Smooth muscle cell (in vitro differentiated cells): ENCODE results near the gene OR52N5. TPM values are rescaled to one million over a fixed set of nuclear protein-coding genes. Genes with fewer than 3 reads are reported as not detected.

Source experiments
- DNase-seq: peaks from one replicate; lab custom pipeline; 2025; ENCODE audit not compliant: unreplicated experiment; lab: John Stamatoyannopoulos, UW
- H2AFZ ChIP-seq: fragments of 200-600 bp; sonication (generic); 2 replicates; pipeline ENCODE4 v1.6.0; 2016; ENCODE audit warnings: antibody characterized with exemption, low read depth, mild to moderate bottlenecking
- H3F3A ChIP-seq: fragments of 200-600 bp; sonication (generic); 2 replicates; pipeline ENCODE4 v1.6.0; 2017; ENCODE audit warnings: antibody characterized with exemption, low read depth
- H3K27ac ChIP-seq: fragments of 200-600 bp; sonication (generic); 2 replicates; pipeline ENCODE4 v1.5.1; 2016; ENCODE audit warnings: low read depth, mild to moderate bottlenecking
- H3K27me3 ChIP-seq: fragments of 200-600 bp; sonication (generic); 2 replicates; pipeline ENCODE4 v1.6.1; 2016; ENCODE audit warnings: low read depth, mild to moderate bottlenecking
- H3K36me3 ChIP-seq: fragments of 200-600 bp; sonication (generic); 2 replicates; pipeline ENCODE4 v1.5.1; 2016; ENCODE audit warnings: low read depth
- H3K4me1 ChIP-seq: fragments of 200-600 bp; sonication (generic); 2 replicates; pipeline ENCODE4 v1.5.1; 2016; ENCODE audit warnings: low read depth
- H3K4me2 ChIP-seq: fragments of 200-600 bp; sonication (generic); 2 replicates; pipeline ENCODE4 v1.6.0; 2016; ENCODE audit warnings: mild to moderate bottlenecking
- H3K4me3 ChIP-seq: fragments of 200-600 bp; sonication (generic); 2 replicates; pipeline ENCODE4 v1.5.1; 2016; ENCODE audit warnings: mild to moderate bottlenecking
- H3K79me2 ChIP-seq: fragments of 200-600 bp; sonication (generic); 2 replicates; pipeline ENCODE4 v1.6.0; 2016; ENCODE audit warnings: low read depth, mild to moderate bottlenecking
- H3K9ac ChIP-seq: fragments of 200-600 bp; sonication (generic); 2 replicates; pipeline ENCODE4 v1.6.0; 2016; ENCODE audit warnings: low read depth
- H3K9me3 ChIP-seq: fragments of 200-600 bp; sonication (generic); replicated peaks from 2 replicates; pipeline ENCODE4 v1.5.1; 2016; ENCODE audit warnings: low read depth
- H4K20me1 ChIP-seq: fragments of 200-600 bp; sonication (generic); 2 replicates; pipeline ENCODE4 v1.6.0; 2016; ENCODE audit warnings: low read depth
- WGBS: methylation state at CpG from one replicate; pipeline ENCODE4 v1.1.7; 2016; ENCODE audit warnings: low lambda C conversion rate; 5-methylcytosine and 5-hydroxymethylcytosine counted together
- polyA plus RNA-seq: library from polyadenylated mRNA; unstranded; fragments of >200 nt; fragmentation: Nextera tagmentation; extraction: Ambion mirVana; gene quantifications from 2 replicates; pipeline ENCODE4 v1.2.1, GENCODE V29; 2016
- total RNA-seq: library from RNA; depleted of rRNA; stranded (reverse); fragments of >200 nt; gene quantifications from 2 replicates; pipeline ENCODE4 v1.2.3, GENCODE V29; 2014
- TF ChIP-seq, protein P1 (sequence below): fragments of 200-600 bp; sonication (generic); IDR thresholded peaks from 2 replicates; pipeline ENCODE4 v1.5.1; 2017; ENCODE audit warnings: borderline replicate concordance, mild to moderate bottlenecking, antibody characterized with exemption; ENCODE audit not compliant: insufficient read depth, poor library complexity, severe bottlenecking

OR52N5 gene
- total and polyA plus RNA-seq, 2 experiments from 2014 or later = not detected

DNA sequence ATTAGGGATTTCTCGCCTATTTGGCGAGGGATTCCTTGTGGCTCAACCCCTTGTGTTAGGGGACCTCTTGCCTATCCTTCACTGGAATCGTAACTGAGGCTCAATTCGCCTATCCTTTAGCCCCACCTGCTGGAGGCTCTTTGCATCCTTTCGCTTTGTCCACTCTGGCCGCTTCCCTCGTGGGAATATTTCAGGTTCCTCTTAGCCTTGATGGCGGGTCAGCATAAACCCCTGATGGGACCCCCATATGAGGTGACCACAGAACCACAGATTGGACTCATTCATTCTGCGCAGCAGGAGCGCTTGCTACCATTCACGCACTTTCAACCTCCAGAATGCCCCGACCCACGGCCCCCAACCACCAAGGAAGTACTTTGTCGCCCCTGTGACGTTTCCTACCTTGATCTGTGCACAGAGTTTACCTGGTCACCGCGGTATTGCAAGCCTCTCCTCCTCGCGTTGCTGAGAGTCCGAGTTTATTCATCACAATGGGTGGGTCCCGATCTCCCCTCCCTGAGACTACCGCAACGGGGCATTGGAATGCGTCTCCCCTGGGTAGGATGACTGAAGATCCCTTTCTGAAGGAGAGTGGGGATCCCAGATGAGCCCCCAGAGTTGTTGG is 25.5 kb upstream of the OR52N5 start, which contains the start of gene OR52N2:
TSS of gene OR52N2 (plus strand) at position 425 of the 622 bp plus-strand sequence. CDS start 11,412 bp downstream, outside the sequence.
- TF ChIP-seq, protein P1, sequence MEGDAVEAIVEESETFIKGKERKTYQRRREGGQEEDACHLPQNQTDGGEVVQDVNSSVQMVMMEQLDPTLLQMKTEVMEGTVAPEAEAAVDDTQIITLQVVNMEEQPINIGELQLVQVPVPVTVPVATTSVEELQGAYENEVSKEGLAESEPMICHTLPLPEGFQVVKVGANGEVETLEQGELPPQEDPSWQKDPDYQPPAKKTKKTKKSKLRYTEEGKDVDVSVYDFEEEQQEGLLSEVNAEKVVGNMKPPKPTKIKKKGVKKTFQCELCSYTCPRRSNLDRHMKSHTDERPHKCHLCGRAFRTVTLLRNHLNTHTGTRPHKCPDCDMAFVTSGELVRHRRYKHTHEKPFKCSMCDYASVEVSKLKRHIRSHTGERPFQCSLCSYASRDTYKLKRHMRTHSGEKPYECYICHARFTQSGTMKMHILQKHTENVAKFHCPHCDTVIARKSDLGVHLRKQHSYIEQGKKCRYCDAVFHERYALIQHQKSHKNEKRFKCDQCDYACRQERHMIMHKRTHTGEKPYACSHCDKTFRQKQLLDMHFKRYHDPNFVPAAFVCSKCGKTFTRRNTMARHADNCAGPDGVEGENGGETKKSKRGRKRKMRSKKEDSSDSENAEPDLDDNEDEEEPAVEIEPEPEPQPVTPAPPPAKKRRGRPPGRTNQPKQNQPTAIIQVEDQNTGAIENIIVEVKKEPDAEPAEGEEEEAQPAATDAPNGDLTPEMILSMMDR = peak; percentile 93
- Histone ChIP-seq H2AFZ (peak within 1 kb of the TSS; percentile 96), H3F3A (no peaks in the 10 kb centered on the region), H3K4me1 (no peaks in the 10 kb centered on the region), H4K20me1 (no peaks in the 10 kb centered on the region), H3K4me2 (peak within 1 kb of the TSS; percentile 90), H3K9ac (peak within 1 kb of the TSS; percentile 29), H3K27ac (no peak within 1 kb of the TSS), H3K4me3 (peak within 1 kb of the TSS; percentile 64), H3K36me3 (no peaks in the 10 kb centered on the region), H3K9me3 (no peaks in the 10 kb centered on the region), H3K79me2 (no peaks in the 10 kb centered on the region), H3K27me3 (peaks cover 2% of the 10 kb centered on the region)
- peak; percentile 24 for DNase-seq
- WGBS = 7% methylated on average over 24 of the region's 24 CpGs

DNA sequence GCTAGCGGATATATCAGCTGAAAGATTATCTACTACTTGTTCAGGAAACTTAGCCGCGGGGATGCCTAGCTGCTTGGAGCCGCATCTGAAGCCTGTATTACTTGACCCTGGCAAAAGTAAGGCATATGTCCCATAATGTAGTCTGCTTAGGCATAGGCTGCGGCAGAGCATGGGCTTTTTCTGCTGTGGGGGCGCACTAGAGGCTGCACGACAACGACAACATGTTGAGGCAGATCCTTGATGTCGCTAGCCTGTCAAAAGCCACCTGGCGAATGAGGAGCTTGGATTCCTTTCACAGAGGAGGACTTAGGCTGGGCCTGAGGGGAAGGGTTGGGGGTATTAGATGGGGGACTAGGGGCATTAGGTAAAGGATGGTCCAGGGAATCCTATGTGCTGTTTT is 24.4 kb upstream of the OR52N5 start:
- Histone ChIP-seq H4K20me1 (no peaks in the 10 kb centered on the region), H3K79me2 (no peaks in the 10 kb centered on the region), H3K9ac (no peak overlapping the region), H3K27ac (no peak overlapping the region), H3F3A (no peaks in the 10 kb centered on the region), H3K9me3 (no peaks in the 10 kb centered on the region), H2AFZ (no peak overlapping the region), H3K36me3 (no peaks in the 10 kb centered on the region), H3K4me2 (no peak overlapping the region), H3K4me1 (no peaks in the 10 kb centered on the region), H3K4me3 (no peak overlapping the region), H3K27me3 (peaks cover 3% of the 10 kb centered on the region)
- TF ChIP-seq, protein P1 = no peak
- DNase-seq = no peak
- WGBS = 50% methylated on average over 10 of the region's 10 CpGs

DNA sequence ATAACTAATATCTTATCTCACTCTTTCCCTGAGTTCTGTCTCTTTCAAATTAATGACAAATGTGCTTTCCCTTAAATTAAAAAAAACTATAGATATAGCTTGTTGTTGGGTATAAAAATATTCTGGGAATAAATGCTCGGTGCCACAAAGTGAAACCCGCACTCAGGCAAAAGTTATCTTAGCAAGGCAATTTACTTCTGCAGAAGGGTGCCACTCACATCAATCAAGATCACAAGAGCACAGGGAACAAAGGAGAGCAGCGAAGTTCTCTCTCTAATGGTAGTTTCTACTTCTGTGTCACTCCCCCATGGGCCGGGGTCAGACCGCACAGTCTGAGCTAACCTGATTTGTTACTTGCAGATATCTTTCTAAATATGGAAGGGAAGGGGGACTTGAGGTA is 20.8 kb upstream of the OR52N5 start:
- H3K27me3 ChIP-seq = peaks cover 3% of the 10 kb centered on the region
- no peaks in the 10 kb centered on the region for H3K4me1 ChIP-seq
- no peaks in the 10 kb centered on the region for H3K9me3 ChIP-seq
- no peak overlapping the region for H3K9ac ChIP-seq
- H3K4me3 ChIP-seq = no peak overlapping the region
- TF ChIP-seq, protein P1 = no peak
- no peaks in the 10 kb centered on the region for H3K36me3 ChIP-seq
- WGBS = 82% methylated on average over 5 of the region's 5 CpGs
- DNase-seq = no peak
- no peaks in the 10 kb centered on the region for H3K79me2 ChIP-seq
- no peak overlapping the region for H3K4me2 ChIP-seq
- H2AFZ ChIP-seq = no peak overlapping the region
- no peaks in the 10 kb centered on the region for H4K20me1 ChIP-seq
- H3F3A ChIP-seq = no peaks in the 10 kb centered on the region
- no peak overlapping the region for H3K27ac ChIP-seq

DNA sequence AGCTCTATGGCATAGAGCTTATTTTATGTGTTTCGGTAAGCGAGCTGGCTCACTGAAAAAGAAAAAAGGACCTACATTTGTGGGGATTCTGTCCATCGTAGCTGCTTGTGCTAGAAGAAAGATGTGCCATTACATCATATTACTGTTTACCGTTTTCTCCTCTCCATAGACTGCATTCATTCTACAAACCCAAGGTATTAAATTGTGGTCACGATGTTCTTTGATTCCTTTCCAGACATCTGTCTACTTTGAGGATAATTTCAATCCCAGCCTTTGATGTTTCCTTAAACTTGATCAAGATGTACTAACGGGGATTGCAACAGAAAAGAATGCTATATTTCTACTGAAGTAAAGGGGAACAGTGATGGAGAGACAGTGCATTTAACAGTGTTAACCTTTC is 13.4 kb upstream of the OR52N5 start:
- Histone ChIP-seq H3K9me3 (no peaks in the 10 kb centered on the region), H3F3A (no peaks in the 10 kb centered on the region), H2AFZ (no peak overlapping the region), H3K9ac (no peak overlapping the region), H3K27me3 (no peaks in the 10 kb centered on the region), H3K4me2 (no peak overlapping the region), H4K20me1 (no peaks in the 10 kb centered on the region), H3K4me3 (no peak overlapping the region), H3K36me3 (no peaks in the 10 kb centered on the region), H3K79me2 (no peaks in the 10 kb centered on the region), H3K4me1 (no peaks in the 10 kb centered on the region), H3K27ac (no peak overlapping the region)
- DNase-seq = no peak
- TF ChIP-seq, protein P1 = no peak
- WGBS = 88% methylated on average over 6 of the region's 6 CpGs
